HEK293T (cell line): ENCODE data around the gene ATP13A4.

Source experiments
- FOXK2 ChIP-seq: fragments of 450-650 bp; IDR thresholded peaks from 2 replicates; pipeline ENCODE4 v1.6.1; 2016; ENCODE audit warnings: mild to moderate bottlenecking
- TF ChIP-seq, protein P1 (sequence below): fragments of 450-650 bp; IDR thresholded peaks from 2 replicates; pipeline ENCODE4 v1.6.1; 2016

DNA sequence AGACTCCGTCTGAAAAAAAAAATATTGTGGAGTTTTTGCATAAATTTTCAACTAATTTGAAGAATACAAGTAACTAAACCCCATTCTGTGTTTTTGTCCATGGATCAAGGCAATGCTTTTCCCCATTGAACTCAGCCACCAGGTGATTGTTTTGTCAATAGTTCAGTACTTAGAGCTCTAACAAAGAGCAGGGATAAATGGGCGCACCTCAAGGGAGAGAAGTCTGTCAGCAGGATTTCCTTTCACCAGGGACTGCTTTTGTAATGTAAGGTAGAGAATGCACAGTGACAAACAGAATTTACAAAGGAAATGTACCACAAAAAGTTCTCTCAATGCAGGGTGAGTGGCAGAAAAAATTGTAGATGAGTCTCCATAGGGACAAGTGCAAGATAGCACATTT lies 165.4 kb downstream of the ATP13A4 start:
- TF ChIP-seq, protein P1, sequence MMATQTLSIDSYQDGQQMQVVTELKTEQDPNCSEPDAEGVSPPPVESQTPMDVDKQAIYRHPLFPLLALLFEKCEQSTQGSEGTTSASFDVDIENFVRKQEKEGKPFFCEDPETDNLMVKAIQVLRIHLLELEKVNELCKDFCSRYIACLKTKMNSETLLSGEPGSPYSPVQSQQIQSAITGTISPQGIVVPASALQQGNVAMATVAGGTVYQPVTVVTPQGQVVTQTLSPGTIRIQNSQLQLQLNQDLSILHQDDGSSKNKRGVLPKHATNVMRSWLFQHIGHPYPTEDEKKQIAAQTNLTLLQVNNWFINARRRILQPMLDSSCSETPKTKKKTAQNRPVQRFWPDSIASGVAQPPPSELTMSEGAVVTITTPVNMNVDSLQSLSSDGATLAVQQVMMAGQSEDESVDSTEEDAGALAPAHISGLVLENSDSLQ, result no peak
- TF ChIP-seq FOXK2, result no peak
